Eye (tissue), 1 donor: ENCODE data around the gene NPIPA8.
"Not testable (repeated sequence)": the region's sequence is repeated elsewhere in the genome, so short reads cannot be mapped to it uniquely, and the experiment has no call there.

Source experiments
- DNase-seq: peaks from one replicate; pipeline ENCODE4 v3.0.0-alpha.2; 2015

The NPIPA8 gene

GRCh38 chr16:18270171-18270570, 66.4 kb downstream of the NPIPA8 start:
- DNase-seq, result not testable (repeated sequence)
